Nephron (organoid): Measurements from ENCODE around the gene ZNF296.
A peak's percentile ranks its signal among the peaks of the same experiment; 100 is the strongest.

Source experiments
- H3K27ac Mint-ChIP-seq, 3 experiments: 2 replicates each; pipeline ENCODE4 v1.8.0; 2020; ENCODE audit warnings: mixed read lengths in 3 of 3, mild to moderate bottlenecking in 2 of 3, moderate library complexity in 1 of 3
- H3K27me3 Mint-ChIP-seq: 2 replicates; pipeline ENCODE4 v1.8.0; 2021; ENCODE audit warnings: low read depth, mild to moderate bottlenecking, moderate library complexity, mixed read lengths
- H3K36me3 Mint-ChIP-seq: 2 replicates; pipeline ENCODE4 v1.8.0; 2020; ENCODE audit warnings: low read depth, mixed read lengths
- H3K4me1 Mint-ChIP-seq: 2 replicates; pipeline ENCODE4 v1.8.0; 2020; ENCODE audit warnings: mixed read lengths
- H3K4me3 Mint-ChIP-seq, 3 experiments: 2 replicates each; pipeline ENCODE4 v1.8.0; 2020; ENCODE audit warnings: mild to moderate bottlenecking in 3 of 3, mixed read lengths in 3 of 3, moderate library complexity in 2 of 3
- H3K9me3 Mint-ChIP-seq: 2 replicates; pipeline ENCODE4 v1.8.0; 2020; ENCODE audit warnings: mixed read lengths
- TF ChIP-seq, protein P1 (sequence below), 3 experiments: fragments of 200-600 bp; sonication (generic); IDR thresholded peaks; one replicate each; pipeline ENCODE4 v1.5.0; 2021; ENCODE audit warnings: antibody characterized with exemption in 3 of 3; ENCODE audit not compliant: unreplicated experiment in 3 of 3

The ZNF296 gene

DNA sequence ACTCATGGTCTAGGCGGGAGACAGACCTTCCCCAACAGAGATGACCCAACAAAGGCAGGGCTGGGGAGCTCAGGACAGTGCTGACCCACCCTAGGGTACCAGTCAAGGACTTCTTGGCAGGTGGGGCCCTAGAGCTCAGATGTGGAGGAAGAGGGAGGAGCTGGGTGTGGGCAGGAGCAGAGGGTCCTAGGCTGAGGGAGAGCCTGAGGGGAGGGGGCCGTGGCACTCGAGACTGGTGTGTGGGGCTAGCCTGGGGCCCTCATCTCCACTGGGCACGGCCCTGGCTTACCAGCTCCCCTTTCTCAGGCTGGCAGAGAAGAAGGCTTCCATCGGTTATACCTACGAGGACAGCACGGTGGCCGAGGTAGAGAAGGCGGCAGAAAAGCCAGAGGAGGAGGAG lies 18.8 kb downstream of the ZNF296 start:
- no peak overlapping the region for H3K27ac Mint-ChIP-seq
- H3K9me3 Mint-ChIP-seq, result no peaks in the 10 kb centered on the region
- peaks cover 69% of the 10 kb centered on the region for H3K36me3 Mint-ChIP-seq
- TF ChIP-seq, protein P1, sequence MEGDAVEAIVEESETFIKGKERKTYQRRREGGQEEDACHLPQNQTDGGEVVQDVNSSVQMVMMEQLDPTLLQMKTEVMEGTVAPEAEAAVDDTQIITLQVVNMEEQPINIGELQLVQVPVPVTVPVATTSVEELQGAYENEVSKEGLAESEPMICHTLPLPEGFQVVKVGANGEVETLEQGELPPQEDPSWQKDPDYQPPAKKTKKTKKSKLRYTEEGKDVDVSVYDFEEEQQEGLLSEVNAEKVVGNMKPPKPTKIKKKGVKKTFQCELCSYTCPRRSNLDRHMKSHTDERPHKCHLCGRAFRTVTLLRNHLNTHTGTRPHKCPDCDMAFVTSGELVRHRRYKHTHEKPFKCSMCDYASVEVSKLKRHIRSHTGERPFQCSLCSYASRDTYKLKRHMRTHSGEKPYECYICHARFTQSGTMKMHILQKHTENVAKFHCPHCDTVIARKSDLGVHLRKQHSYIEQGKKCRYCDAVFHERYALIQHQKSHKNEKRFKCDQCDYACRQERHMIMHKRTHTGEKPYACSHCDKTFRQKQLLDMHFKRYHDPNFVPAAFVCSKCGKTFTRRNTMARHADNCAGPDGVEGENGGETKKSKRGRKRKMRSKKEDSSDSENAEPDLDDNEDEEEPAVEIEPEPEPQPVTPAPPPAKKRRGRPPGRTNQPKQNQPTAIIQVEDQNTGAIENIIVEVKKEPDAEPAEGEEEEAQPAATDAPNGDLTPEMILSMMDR (IDR thresholded peaks at IDR 0.05; ENCODE audit: unreplicated experiment in 3 of 3), result no peak
- H3K4me3 Mint-ChIP-seq, result no peak overlapping the region
- H3K4me1 Mint-ChIP-seq, result no peaks in the 10 kb centered on the region
- peaks cover 3% of the 10 kb centered on the region for H3K27me3 Mint-ChIP-seq

DNA sequence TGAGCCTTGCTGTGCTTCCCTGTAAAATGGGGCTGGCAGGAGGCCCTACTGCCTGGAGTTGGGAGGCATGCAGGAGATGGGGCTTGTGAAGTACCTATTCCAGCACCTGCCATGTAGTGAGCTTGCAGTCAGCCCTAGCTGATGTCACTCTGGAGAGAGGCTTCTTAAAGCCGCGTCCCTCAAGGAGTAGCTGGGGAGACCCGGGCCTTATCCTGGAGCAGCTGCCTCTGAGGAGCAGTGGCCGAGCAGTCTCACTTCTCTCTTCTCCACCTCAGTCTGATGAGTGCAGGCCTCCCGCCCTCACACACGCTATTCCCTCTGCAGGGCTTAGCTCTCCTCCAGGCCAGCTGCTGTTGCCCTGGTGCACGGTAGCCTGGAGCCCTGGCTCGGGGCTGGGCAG lies 19.4 kb downstream of the ZNF296 start:
- H3K4me1 Mint-ChIP-seq, result no peaks in the 10 kb centered on the region
- TF ChIP-seq, protein P1 (IDR thresholded peaks at IDR 0.05; ENCODE audit: unreplicated experiment in 3 of 3), result no peak
- no peak overlapping the region for H3K27ac Mint-ChIP-seq
- H3K27me3 Mint-ChIP-seq, result peaks cover 3% of the 10 kb centered on the region
- H3K4me3 Mint-ChIP-seq, result no peak overlapping the region
- H3K36me3 Mint-ChIP-seq, result peaks cover 72% of the 10 kb centered on the region
- no peaks in the 10 kb centered on the region for H3K9me3 Mint-ChIP-seq

DNA sequence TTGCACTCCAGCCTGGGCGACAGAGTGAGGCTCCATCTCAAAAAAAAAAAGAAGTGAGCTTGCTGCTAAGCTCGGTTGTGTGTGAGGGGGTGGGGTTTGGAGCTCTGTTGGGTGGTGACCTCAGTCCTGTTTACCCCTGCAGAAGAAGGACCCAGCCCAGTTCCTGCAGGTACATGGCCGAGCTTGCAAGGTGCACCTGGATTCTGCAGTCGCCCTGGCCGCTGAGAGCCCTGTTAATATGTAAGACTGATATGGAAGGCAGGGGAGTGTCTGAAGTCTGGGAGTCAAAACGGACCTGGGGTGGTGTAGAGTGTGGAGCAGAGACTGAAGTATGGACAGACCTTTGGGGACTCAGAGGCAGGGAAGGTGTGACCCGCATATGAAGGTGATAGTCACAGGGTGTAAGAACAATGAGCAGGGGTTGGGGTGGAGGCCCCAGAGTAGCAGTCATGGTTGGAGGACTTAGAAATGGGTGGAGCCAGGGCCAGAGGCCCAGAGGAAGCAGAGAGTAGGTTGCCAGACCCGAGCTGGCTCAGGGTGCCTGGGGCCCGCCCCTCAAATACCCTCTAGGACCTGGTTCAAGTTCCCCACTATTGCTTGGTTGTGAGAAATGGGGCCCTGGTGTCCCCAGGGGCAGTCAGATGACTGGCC lies 24.2 kb downstream of the ZNF296 start:
- Mint-ChIP-seq H3K4me3 (no peak overlapping the region), H3K9me3 (no peaks in the 10 kb centered on the region), H3K36me3 (peaks cover 46% of the 10 kb centered on the region), H3K4me1 (no peaks in the 10 kb centered on the region), H3K27ac (peak overlapping the region in 1 of 3 experiments; percentile 83), H3K27me3 (peaks cover 3% of the 10 kb centered on the region)
- TF ChIP-seq, protein P1 (IDR thresholded peaks at IDR 0.05; ENCODE audit: unreplicated experiment in 3 of 3), result no peak

DNA sequence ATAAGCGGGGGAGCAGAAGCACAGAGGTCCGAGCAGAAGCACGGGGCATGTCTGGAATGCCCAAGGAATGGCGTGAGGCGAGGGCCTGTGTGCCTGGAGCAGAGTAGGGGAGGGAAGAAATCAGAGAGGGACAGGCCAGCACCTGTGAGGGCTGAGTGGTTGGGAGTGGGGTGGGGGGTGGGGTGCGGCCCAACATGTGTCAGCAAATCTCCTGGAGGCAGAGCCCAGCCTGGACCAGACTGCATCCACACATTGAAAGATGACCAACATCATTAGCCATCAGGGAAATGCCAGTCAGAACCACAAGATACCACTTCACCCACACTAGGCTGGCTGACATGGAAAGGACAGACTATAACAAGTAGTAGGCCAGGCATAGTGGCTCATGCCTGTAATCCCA lies 26.2 kb downstream of the ZNF296 start:
- Mint-ChIP-seq H3K4me3 (no peak overlapping the region), H3K27ac (no peak overlapping the region), H3K9me3 (no peaks in the 10 kb centered on the region), H3K4me1 (no peaks in the 10 kb centered on the region), H3K36me3 (peaks cover 49% of the 10 kb centered on the region), H3K27me3 (peaks cover 3% of the 10 kb centered on the region)
- TF ChIP-seq, protein P1 (IDR thresholded peaks at IDR 0.05; ENCODE audit: unreplicated experiment in 3 of 3), result no peak

DNA sequence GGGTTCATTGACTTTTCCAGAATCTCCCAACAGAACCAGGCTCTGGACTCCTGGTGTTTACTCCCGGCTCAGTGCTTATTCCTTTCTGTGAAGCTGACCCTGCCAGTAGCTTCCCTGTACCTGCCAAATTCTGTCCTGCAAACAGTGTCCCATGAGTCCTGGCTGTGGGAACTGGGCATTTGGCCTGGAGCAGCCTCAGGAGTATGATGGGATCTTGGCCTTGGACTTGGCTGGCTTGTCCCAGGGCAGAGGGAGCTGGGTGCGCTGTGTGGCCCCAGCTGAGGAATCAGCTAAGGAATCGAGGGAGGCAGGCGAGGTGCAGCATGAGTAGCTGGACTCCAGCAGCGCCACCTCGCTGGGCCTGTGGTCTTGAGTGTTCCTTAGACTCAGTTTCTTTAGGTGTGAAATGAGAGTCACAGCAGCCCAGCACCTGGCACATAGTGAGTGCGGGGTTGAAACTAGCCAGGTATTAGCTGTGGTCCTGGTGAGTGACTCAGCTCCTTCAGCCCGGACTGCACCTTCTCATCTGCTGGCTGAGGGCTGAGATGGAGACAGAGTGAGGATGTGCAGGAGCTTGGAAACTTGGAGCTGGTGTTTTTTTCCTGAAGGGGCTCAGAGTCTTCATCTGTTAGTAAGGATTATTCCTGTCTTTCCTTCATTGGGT lies 27.1 kb downstream of the ZNF296 start:
- peaks cover 45% of the 10 kb centered on the region for H3K36me3 Mint-ChIP-seq
- no peaks in the 10 kb centered on the region for H3K9me3 Mint-ChIP-seq
- no peak overlapping the region for H3K4me3 Mint-ChIP-seq
- no peaks in the 10 kb centered on the region for H3K4me1 Mint-ChIP-seq
- TF ChIP-seq, protein P1 (IDR thresholded peaks at IDR 0.05; ENCODE audit: unreplicated experiment in 3 of 3), result no peak
- peak overlapping the region in 1 of 3 experiments; percentile 3 for H3K27ac Mint-ChIP-seq
- H3K27me3 Mint-ChIP-seq, result peaks cover 3% of the 10 kb centered on the region
